Measurements from ENCODE around the gene RGMB. TPM values are rescaled to one million over a fixed set of nuclear protein-coding genes. Genes with fewer than 3 reads are reported as not detected.

The RGMB gene
- total RNA-seq, 1 donor from 2014 or later, result 20.9 TPM

DNA sequence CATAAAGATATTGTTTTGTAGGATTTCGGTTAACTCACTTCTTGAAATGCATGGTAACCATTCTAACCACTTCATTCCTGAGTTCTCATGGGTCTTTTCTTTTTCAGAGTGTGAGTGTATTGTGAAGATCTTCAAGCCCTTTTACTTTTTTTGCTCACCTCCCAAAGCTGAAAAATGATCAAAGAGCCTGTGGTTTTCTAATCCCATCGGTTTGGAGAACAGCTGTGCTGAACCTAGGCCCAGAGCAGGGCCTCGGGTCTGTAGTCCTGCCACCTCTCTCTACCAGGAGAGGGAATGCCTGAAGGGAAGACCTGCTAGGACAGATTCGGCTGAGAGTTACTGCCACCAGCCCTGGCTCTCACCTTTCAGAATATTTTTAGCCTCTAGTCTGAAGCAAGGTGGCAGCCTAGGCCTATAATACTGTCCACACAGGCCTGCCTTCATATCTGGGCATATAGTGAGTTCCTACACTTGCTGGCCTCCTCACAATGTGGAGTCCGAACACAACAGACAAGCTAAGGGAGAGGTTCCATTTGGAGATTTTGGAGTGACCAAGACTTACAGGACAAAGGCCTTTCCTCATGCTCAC is 13.8 kb downstream of the RGMB start:
- TF ChIP-seq, protein P1, sequence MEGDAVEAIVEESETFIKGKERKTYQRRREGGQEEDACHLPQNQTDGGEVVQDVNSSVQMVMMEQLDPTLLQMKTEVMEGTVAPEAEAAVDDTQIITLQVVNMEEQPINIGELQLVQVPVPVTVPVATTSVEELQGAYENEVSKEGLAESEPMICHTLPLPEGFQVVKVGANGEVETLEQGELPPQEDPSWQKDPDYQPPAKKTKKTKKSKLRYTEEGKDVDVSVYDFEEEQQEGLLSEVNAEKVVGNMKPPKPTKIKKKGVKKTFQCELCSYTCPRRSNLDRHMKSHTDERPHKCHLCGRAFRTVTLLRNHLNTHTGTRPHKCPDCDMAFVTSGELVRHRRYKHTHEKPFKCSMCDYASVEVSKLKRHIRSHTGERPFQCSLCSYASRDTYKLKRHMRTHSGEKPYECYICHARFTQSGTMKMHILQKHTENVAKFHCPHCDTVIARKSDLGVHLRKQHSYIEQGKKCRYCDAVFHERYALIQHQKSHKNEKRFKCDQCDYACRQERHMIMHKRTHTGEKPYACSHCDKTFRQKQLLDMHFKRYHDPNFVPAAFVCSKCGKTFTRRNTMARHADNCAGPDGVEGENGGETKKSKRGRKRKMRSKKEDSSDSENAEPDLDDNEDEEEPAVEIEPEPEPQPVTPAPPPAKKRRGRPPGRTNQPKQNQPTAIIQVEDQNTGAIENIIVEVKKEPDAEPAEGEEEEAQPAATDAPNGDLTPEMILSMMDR (conservative IDR thresholded peaks at IDR 0.05; ENCODE audit: low read depth, low read length), result no peak
- DNase-seq (ENCODE audit: low read depth), result no peak
- H3K4me3 ChIP-seq (ENCODE audit: low read depth, low read length), result no peak overlapping the region

DNA sequence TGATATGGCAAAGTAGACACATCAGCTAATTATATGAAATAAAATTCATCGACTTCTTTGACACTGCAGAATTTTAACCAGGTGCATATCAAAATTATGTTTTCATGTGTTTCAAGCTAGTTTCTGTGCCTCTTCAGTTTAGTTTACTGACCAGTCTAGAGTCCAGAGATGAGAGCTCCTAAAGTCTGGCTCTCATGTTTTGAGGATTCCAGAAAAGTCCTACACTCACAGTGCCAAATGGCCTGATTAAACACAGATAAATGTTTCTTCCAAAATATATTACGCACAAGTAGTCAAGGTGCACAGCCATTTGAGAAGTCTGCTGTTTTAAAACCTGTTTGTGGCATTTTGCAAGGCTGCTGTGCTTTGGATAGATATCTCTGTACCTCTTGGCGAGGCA is 15.6 kb downstream of the RGMB start:
- H3K4me3 ChIP-seq (ENCODE audit: low read depth, low read length), result no peak overlapping the region
- DNase-seq (ENCODE audit: low read depth), result no peak
- TF ChIP-seq, protein P1 (conservative IDR thresholded peaks at IDR 0.05; ENCODE audit: low read depth, low read length), result no peak

DNA sequence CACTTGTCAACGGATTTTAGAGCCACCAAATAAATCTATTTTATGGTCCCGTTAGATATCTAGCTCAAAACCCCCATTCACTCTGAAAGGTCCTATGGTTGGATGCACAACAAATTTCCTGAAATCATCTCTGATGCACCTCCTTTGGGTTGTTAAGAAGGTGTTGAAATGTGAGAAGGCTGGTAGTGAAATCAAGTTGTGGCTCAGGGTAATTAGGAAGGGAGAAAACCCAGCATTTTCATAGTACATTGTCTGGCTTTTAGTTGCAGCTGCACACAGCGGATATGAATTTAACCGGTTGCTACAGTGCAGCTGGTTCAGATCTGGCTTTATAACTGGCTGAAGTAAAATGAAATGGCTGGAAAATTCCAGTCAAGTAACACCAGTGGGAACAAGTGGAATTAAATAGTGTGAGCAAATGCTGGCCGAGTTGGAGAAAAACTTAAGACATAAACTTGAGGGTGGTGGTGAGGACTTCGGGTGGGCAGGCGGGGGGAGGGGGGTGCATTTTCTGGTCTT is 17.6 kb downstream of the RGMB start:
- H3K4me3 ChIP-seq (ENCODE audit: low read depth, low read length), result no peak overlapping the region
- TF ChIP-seq, protein P1 (conservative IDR thresholded peaks at IDR 0.05; ENCODE audit: low read depth, low read length), result no peak
- no peak for DNase-seq (ENCODE audit: low read depth)

DNA sequence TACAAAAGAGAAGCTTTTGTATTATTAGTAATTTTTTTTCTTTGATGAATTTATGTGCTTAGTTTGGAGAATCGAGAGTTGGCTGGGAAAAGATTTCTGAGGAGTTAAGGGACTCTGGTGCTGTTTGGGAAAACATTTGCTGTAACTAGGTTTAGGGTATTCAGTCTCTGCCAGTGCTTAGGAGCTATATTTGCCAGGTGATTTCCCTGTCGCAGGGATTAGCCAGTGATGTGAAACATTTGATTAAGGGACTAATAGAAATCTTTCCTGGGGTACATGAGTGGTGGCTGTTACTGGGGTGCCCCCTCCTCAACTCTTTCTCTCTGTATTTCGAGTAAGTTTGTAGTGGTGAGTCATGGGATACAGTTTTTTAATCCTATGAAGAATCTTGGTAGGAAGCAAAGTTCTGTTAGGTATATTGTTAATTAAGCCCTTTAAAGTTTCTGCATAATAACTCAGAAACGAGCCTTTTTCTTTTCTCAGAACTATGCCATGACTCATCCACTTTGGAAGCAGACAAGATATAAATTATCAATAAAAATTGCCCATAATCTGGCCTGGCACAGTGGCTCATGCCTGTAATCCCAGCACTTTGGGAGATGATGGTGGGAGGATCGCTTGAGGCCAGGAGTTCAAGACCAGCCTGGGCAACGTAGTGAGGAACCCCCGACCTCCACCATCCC is 18.6 kb downstream of the RGMB start:
- TF ChIP-seq, protein P1 (conservative IDR thresholded peaks at IDR 0.05; ENCODE audit: low read depth, low read length), result no peak
- H3K4me3 ChIP-seq (ENCODE audit: low read depth, low read length), result no peak overlapping the region
- no peak for DNase-seq (ENCODE audit: low read depth)

GRCh38 chr5:98793223-98793622 is 19.8 kb downstream of the RGMB start:
- no peak for DNase-seq (ENCODE audit: low read depth)
- TF ChIP-seq, protein P1 (conservative IDR thresholded peaks at IDR 0.05; ENCODE audit: low read depth, low read length), result no peak
- H3K4me3 ChIP-seq (ENCODE audit: low read depth, low read length), result no peak overlapping the region

- H3K4me3 ChIP-seq (ENCODE audit: low read depth, low read length), result no peak overlapping the region
- no peak for DNase-seq (ENCODE audit: low read depth)
- TF ChIP-seq, protein P1 (conservative IDR thresholded peaks at IDR 0.05; ENCODE audit: low read depth, low read length), result no peak
These were observed 20.5 kb downstream of the RGMB start for GRCh38 chr5:98794001-98794400.

Data from epithelial cell of proximal tubule (primary cell).